ENCODE results near the gene SLC2A3. TPM values are rescaled to one million over a fixed set of nuclear protein-coding genes. Genes with fewer than 3 reads are reported as not detected.

SLC2A3 gene
- total RNA-seq, 1 experiment from 2014 or later = not detected

DNA sequence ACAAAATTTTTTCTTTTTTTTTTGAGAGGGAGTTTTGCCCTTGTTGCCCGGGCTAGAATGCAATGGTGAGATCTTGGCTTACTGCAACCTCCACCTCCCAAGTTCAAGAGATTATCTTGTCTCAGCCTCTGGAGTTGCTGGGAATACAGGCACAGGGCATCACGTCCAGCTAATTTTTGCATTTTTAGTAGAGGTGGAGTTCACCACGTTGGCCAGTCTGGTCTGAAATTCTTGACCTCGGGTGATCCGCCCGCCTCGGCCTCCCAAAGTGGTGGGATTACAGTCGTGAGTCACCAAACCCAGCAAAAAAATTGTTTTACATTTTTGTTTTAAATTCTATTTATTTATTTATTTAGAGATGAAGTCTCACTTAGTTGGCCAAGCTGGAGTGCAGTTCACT is 58.6 kb downstream of the SLC2A3 start:
- no peak overlapping the region for H3K27ac Mint-ChIP-seq (ENCODE audit: unreplicated experiment)
- no peaks in the 10 kb centered on the region for H3K36me3 Mint-ChIP-seq (ENCODE audit: insufficient read depth, unreplicated experiment)
- no peak for DNase-seq
- H3K4me3 Mint-ChIP-seq (ENCODE audit: low read depth, unreplicated experiment) = no peak overlapping the region
- intact Hi-C loops (cut with micrococcal nuclease; ENCODE audit: unreplicated experiment) = no loop called here
- no TSS peak for BruUV-seq (replicated peaks)
- H3K27me3 Mint-ChIP-seq (ENCODE audit: unreplicated experiment) = no peaks in the 10 kb centered on the region
- no peaks in the 10 kb centered on the region for H3K9me3 Mint-ChIP-seq (ENCODE audit: low read depth, unreplicated experiment)
- TF ChIP-seq CTCF (IDR thresholded peaks at IDR 0.05; ENCODE audit: unreplicated experiment) = no peak
- no peaks in the 10 kb centered on the region for H3K4me1 Mint-ChIP-seq (ENCODE audit: low read depth, unreplicated experiment)
- CTCF ChIA-PET = interaction anchor here (1.1 kb wide), 1 partner anchor 17 kb away, joined by 3 read pairs; no protein-coding TSS in a partner anchor

DNA sequence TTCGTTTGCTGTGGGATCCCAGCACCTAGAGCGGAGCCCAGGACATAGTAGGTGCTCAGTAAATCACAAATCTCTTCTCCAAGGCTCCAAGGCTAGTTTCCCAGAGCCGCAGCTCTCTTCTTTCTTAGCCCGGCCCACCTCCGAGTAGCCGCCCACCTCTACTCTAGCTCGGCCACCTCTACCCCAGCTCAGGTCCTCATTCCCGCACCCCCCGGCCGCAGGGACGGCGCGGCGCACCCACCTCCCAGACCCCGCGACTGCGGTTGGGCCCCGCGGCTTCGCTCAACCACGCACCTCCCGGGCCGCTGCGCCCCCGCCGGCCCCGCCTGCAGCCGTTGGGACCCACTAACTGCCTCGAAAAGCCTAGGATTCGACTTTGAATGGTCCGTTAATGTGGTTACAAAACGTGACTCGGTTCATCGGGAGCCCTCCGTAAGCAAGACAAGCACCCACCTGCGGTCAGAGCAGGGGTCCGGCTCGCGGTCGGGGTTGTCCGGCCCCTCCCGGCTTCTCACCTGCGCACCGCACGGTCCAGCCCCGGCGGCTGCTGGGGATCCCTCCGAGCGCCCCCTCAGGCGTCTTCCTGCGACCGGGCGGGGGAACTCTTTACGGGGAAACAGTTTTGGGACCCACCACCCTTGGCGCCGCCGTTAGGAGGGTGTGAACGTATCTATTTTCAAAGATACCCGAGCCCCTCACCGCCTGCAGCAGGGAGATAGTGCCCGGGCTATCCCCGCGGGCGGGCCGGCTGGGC is 63.2 kb downstream of the SLC2A3 start, which contains the start of gene SLC2A14:
Gene SLC2A14 (minus strand): TSS at position 350 of the 754 bp plus-strand sequence. CDS start 3,035 bp downstream, outside the sequence.
- DNase-seq = no peak
- no peak for TF ChIP-seq CTCF (IDR thresholded peaks at IDR 0.05; ENCODE audit: unreplicated experiment)
- BruUV-seq (replicated peaks) = no TSS peak
- Mint-ChIP-seq H3K4me3 (ENCODE audit: low read depth, unreplicated experiment) (no peak within 1 kb of the TSS), H3K36me3 (ENCODE audit: insufficient read depth, unreplicated experiment) (no peaks in the 10 kb centered on the region), H3K4me1 (ENCODE audit: low read depth, unreplicated experiment) (no peaks in the 10 kb centered on the region), H3K27me3 (ENCODE audit: unreplicated experiment) (peaks cover 11% of the 10 kb centered on the region), H3K9me3 (ENCODE audit: low read depth, unreplicated experiment) (no peaks in the 10 kb centered on the region), H3K27ac (ENCODE audit: unreplicated experiment) (no peak within 1 kb of the TSS)
- CTCF ChIA-PET = no interaction called here
- intact Hi-C loops (cut with micrococcal nuclease; ENCODE audit: unreplicated experiment) = no loop called here

- intact Hi-C loops (cut with micrococcal nuclease; ENCODE audit: unreplicated experiment) = no loop called here
- Mint-ChIP-seq H3K4me1 (ENCODE audit: low read depth, unreplicated experiment) (no peaks in the 10 kb centered on the region), H3K27ac (ENCODE audit: unreplicated experiment) (no peak overlapping the region), H3K36me3 (ENCODE audit: insufficient read depth, unreplicated experiment) (no peaks in the 10 kb centered on the region), H3K27me3 (ENCODE audit: unreplicated experiment) (peaks cover 11% of the 10 kb centered on the region), H3K9me3 (ENCODE audit: low read depth, unreplicated experiment) (no peaks in the 10 kb centered on the region), H3K4me3 (ENCODE audit: low read depth, unreplicated experiment) (no peak overlapping the region)
- CTCF ChIA-PET = no interaction called here
- no TSS peak for BruUV-seq (replicated peaks)
- DNase-seq = no peak
- no peak for TF ChIP-seq CTCF (IDR thresholded peaks at IDR 0.05; ENCODE audit: unreplicated experiment)
Measured at GRCh38 chr12:7870335-7870734, 65.7 kb downstream of the SLC2A3 start.

Other genes starting within 250 kb of the SLC2A3 start
- gene GDF3, start 240.4 kb downstream of the SLC2A3 start, total RNA-seq (2022) = not detected in 2 replicates
- not detected in 2 replicates for gene DPPA3, start 224.8 kb downstream of the SLC2A3 start, total RNA-seq (2022)
- gene CLEC4C, start 188.8 kb downstream of the SLC2A3 start, total RNA-seq (2022) = not detected in 2 replicates
- not detected in 2 replicates for gene NANOGNB, start 171.0 kb downstream of the SLC2A3 start, total RNA-seq (2022)
- gene NANOG, start 146.8 kb downstream of the SLC2A3 start, total RNA-seq (2022) = not detected in 2 replicates
- not detected in 2 replicates for gene SLC2A14, start 63.3 kb downstream of the SLC2A3 start, total RNA-seq (2022)
- 12.6 and 13.4 TPM in 2 replicates for gene FOXJ2, start 96.5 kb upstream of the SLC2A3 start, total RNA-seq (2022)
- gene C3AR1, start 130.2 kb upstream of the SLC2A3 start, total RNA-seq (2022) = not detected in 2 replicates
- gene NECAP1, start 146.1 kb upstream of the SLC2A3 start, total RNA-seq (2022) = 25.1 and 28.4 TPM in 2 replicates
- 0.47 TPM in 1 of 2 replicates, not detected in the other for gene CLEC4A, start 187.4 kb upstream of the SLC2A3 start, total RNA-seq (2022)
- not detected in 2 replicates for gene ZNF705A, start 220.8 kb upstream of the SLC2A3 start, total RNA-seq (2022)